SH-SY5Y (cell line): ENCODE data around the gene MED9.

Experiments used
- GATA2 ChIP-seq: IDR thresholded peaks from 2 replicates; pipeline ENCODE4 v1.6.1; 2011; ENCODE audit warnings: mild to moderate bottlenecking, low read depth, low read length
- GATA3 ChIP-seq: IDR thresholded peaks from 2 replicates; pipeline ENCODE4 v1.6.1; 2011; ENCODE audit warnings: low read depth, mild to moderate bottlenecking, low read length, moderate library complexity

- no peak for TF ChIP-seq GATA2
- no peak for TF ChIP-seq GATA3
Measured at GRCh38 chr17:17485420-17485819, 8.6 kb downstream of the MED9 start.
